Measurements from ENCODE around the gene PTPN18.

Gene PTPN18

DNA sequence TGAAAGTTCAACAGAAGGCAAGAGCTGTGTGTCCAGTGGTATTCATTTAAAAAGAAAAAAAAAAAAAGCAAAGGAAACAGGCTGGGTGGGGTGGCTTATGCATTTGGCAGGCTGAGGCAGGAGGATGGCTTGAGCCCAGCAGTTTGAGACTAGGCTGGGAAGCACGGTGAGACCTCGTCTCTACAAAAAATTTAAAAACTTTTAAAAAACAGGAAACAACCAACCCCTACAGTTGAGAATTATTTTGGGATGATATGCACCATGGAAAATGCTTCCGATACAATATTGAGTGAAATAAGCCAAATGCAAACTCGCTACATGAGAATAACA, 31.2 kb downstream of the PTPN18 start:
- Histone ChIP-seq H3K27ac (no peak overlapping the region), H4K20me1 (peaks cover 0 to 19% (median 0%) of the 10 kb centered on the region in 11 experiments; a peak in 4 of 22 replicates), H3K9ac (no peak overlapping the region), H3K9me3 (replicated peaks in 1 of 11) (peaks cover 0 to 14% (median 8%) of the 10 kb centered on the region in 11 experiments; a peak in 5 of 22 replicates), H3K27me3 (peaks cover 0 to 14% (median 5%) of the 10 kb centered on the region in 11 experiments; a peak in 12 of 22 replicates), H3K36me3 (peaks cover 0 to 25% (median 8%) of the 10 kb centered on the region in 11 experiments; a peak in 17 of 22 replicates), H3K4me3 (no peak overlapping the region), H3K4me1 (peaks cover 47 to 79% (median 56%) of the 10 kb centered on the region in 10 experiments), H3K4me2 (peak overlapping the region; percentile 10 to 75 (median 34); a peak in 17 of 22 replicates)
- TF ChIP-seq Cebpa-rat (IDR thresholded peaks at IDR 0.05), result no peak

DNA sequence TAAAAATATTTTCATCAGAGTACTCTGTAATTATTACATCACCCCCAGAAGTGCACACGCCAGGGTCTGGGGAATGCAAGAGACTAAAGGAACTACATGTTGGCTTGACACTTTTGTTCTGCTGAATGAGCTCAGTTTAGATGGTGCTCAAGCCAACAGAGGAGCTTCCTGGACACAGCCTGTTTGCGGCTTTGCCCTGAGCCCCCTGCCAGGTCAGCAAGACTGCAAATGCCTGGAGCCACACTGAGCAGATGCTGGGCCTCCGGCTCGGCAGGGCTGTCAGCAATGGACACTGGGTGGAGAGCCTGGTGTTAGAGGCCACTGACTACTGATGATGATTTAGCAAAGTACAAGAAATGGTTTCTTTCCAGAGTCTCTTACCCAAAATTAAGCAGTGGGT, 31.9 kb downstream of the PTPN18 start:
- Histone ChIP-seq H3K27me3 (peaks cover 0 to 14% (median 5%) of the 10 kb centered on the region in 11 experiments; a peak in 12 of 22 replicates), H3K27ac (no peak overlapping the region), H3K9ac (no peak overlapping the region), H3K4me2 (peak overlapping the region in 1 of 11 experiments; percentile 33; a peak in 2 of 22 replicates), H3K4me3 (no peak overlapping the region), H3K36me3 (peaks cover 0 to 17% (median under 1%) of the 10 kb centered on the region in 11 experiments; a peak in 13 of 22 replicates), H4K20me1 (peaks cover 0 to 12% (median 0%) of the 10 kb centered on the region in 11 experiments; a peak in 4 of 22 replicates), H3K9me3 (replicated peaks in 1 of 11) (peaks cover 0 to 14% (median 8%) of the 10 kb centered on the region in 11 experiments; a peak in 5 of 22 replicates), H3K4me1 (peaks cover 42 to 73% (median 50%) of the 10 kb centered on the region in 10 experiments)
- no peak for TF ChIP-seq Cebpa-rat (IDR thresholded peaks at IDR 0.05)

- Histone ChIP-seq H3K27me3 (peaks cover 0 to 14% (median 5%) of the 10 kb centered on the region in 11 experiments; a peak in 12 of 22 replicates), H3K9ac (no peak overlapping the region), H3K4me2 (peak overlapping the region in 1 of 11 experiments; percentile 33; a peak in 1 of 22 replicates), H4K20me1 (peaks cover 0 to 11% (median 0%) of the 10 kb centered on the region in 11 experiments; a peak in 3 of 22 replicates), H3K4me1 (peaks cover 42 to 77% (median 50%) of the 10 kb centered on the region in 10 experiments), H3K4me3 (no peak overlapping the region), H3K27ac (no peak overlapping the region), H3K36me3 (peaks cover 0 to 12% (median 0%) of the 10 kb centered on the region in 11 experiments; a peak in 7 of 22 replicates), H3K9me3 (replicated peaks in 1 of 11) (peaks cover 0 to 14% (median 8%) of the 10 kb centered on the region in 11 experiments; a peak in 5 of 22 replicates)
- TF ChIP-seq Cebpa-rat (IDR thresholded peaks at IDR 0.05), result no peak
These were observed 32.5 kb downstream of the PTPN18 start for GRCh38 chr2:130388221-130388907.

GRCh38 chr2:130389358-130389757, 33.5 kb downstream of the PTPN18 start:
- TF ChIP-seq Cebpa-rat (IDR thresholded peaks at IDR 0.05), result no peak
- H3K9me3 ChIP-seq (replicated peaks in 1 of 11), result peaks cover 0 to 14% (median 8%) of the 10 kb centered on the region in 11 experiments; a peak in 5 of 22 replicates
- no peak overlapping the region for H3K4me3 ChIP-seq
- peaks cover 0 to 14% (median 5%) of the 10 kb centered on the region in 11 experiments; a peak in 12 of 22 replicates for H3K27me3 ChIP-seq
- peaks cover 0 to 11% (median 0%) of the 10 kb centered on the region in 11 experiments; a peak in 3 of 22 replicates for H4K20me1 ChIP-seq
- peak overlapping the region in 1 of 11 experiments; percentile 79; a peak in 2 of 22 replicates for H3K27ac ChIP-seq
- no peak overlapping the region for H3K9ac ChIP-seq
- peaks cover 42 to 80% (median 50%) of the 10 kb centered on the region in 10 experiments for H3K4me1 ChIP-seq
- H3K4me2 ChIP-seq, result peak overlapping the region in 8 of 11 experiments; percentile 37 to 89 (median 72); a peak in 11 of 22 replicates
- H3K36me3 ChIP-seq, result peaks cover 0 to 9% (median 0%) of the 10 kb centered on the region in 11 experiments; a peak in 5 of 22 replicates

- peaks cover 0 to 14% (median 5%) of the 10 kb centered on the region in 11 experiments; a peak in 12 of 22 replicates for H3K27me3 ChIP-seq
- peaks cover 0 to 14% (median 8%) of the 10 kb centered on the region in 11 experiments; a peak in 5 of 22 replicates for H3K9me3 ChIP-seq (replicated peaks in 1 of 11)
- no peak overlapping the region for H3K9ac ChIP-seq
- peak overlapping the region in 8 of 11 experiments; percentile 70 to 80 (median 77); a peak in 10 of 22 replicates for H3K27ac ChIP-seq
- TF ChIP-seq Cebpa-rat (IDR thresholded peaks at IDR 0.05), result no peak
- H3K4me2 ChIP-seq, result peak overlapping the region; percentile 37 to 89 (median 69)
- H3K36me3 ChIP-seq, result peaks cover 0 to 9% (median 0%) of the 10 kb centered on the region in 11 experiments; a peak in 5 of 22 replicates
- peaks cover 0 to 11% (median 0%) of the 10 kb centered on the region in 11 experiments; a peak in 3 of 22 replicates for H4K20me1 ChIP-seq
- no peak overlapping the region for H3K4me3 ChIP-seq
- H3K4me1 ChIP-seq, result peaks cover 41 to 75% (median 49%) of the 10 kb centered on the region in 10 experiments
These were observed 33.9 kb downstream of the PTPN18 start for GRCh38 chr2:130389783-130390182.

- Histone ChIP-seq H4K20me1 (peaks cover 0 to 7% (median 0%) of the 10 kb centered on the region in 11 experiments; a peak in 3 of 22 replicates), H3K27ac (peak overlapping the region in 10 of 11 experiments; percentile 53 to 80 (median 76); a peak in 18 of 22 replicates), H3K4me1 (peaks cover 34 to 68% (median 41%) of the 10 kb centered on the region in 10 experiments), H3K4me3 (peak overlapping the region in 5 of 10 experiments; percentile 23 to 51 (median 37); a peak in 6 of 20 replicates), H3K9me3 (replicated peaks in 1 of 11) (peaks cover 0 to 14% (median 8%) of the 10 kb centered on the region in 11 experiments; a peak in 5 of 22 replicates), H3K36me3 (peaks cover 0 to 9% (median 0%) of the 10 kb centered on the region in 11 experiments; a peak in 5 of 22 replicates), H3K4me2 (peak overlapping the region; percentile 37 to 89 (median 69)), H3K27me3 (peaks cover 0 to 14% (median 5%) of the 10 kb centered on the region in 11 experiments; a peak in 12 of 22 replicates), H3K9ac (peak overlapping the region in 5 of 11 experiments; percentile 12 to 28 (median 28); a peak in 5 of 22 replicates)
- no peak for TF ChIP-seq Cebpa-rat (IDR thresholded peaks at IDR 0.05)
These were observed 34.7 kb downstream of the PTPN18 start for GRCh38 chr2:130390460-130391057.

- H3K36me3 ChIP-seq, result peaks cover 0 to 9% (median 0%) of the 10 kb centered on the region in 11 experiments; a peak in 5 of 22 replicates
- peak overlapping the region in 10 of 11 experiments; percentile 53 to 80 (median 76); a peak in 18 of 22 replicates for H3K27ac ChIP-seq
- peak overlapping the region in 8 of 10 experiments; percentile 10 to 51 (median 26); a peak in 11 of 20 replicates for H3K4me3 ChIP-seq
- H3K9me3 ChIP-seq (replicated peaks in 1 of 11), result peaks cover 0 to 14% (median 8%) of the 10 kb centered on the region in 11 experiments; a peak in 5 of 22 replicates
- peak overlapping the region in 5 of 11 experiments; percentile 15 to 34 (median 25); a peak in 4 of 22 replicates for H3K9ac ChIP-seq
- peaks cover 0 to 14% (median 5%) of the 10 kb centered on the region in 11 experiments; a peak in 12 of 22 replicates for H3K27me3 ChIP-seq
- peaks cover 28 to 63% (median 34%) of the 10 kb centered on the region in 10 experiments for H3K4me1 ChIP-seq
- no peak for TF ChIP-seq Cebpa-rat (IDR thresholded peaks at IDR 0.05)
- peak overlapping the region; percentile 37 to 89 (median 69) for H3K4me2 ChIP-seq
- H4K20me1 ChIP-seq, result no peaks in the 10 kb centered on the region; a peak in 1 of 22 replicates
These were observed 35.4 kb downstream of the PTPN18 start for GRCh38 chr2:130391058-130391871.

Data from BLaER1 treated with 17β-estradiol and CSF1 and Interleukin-3, amounts not matched to agents 10 nM and 100 nM (cell line).